Femur (tissue), 1 donor: ENCODE data around the gene PLEKHS1.
A peak's percentile ranks its signal among the peaks of the same experiment; 100 is the strongest.

ENCODE experiments used
- DNase-seq: peaks from one replicate; pipeline ENCODE4 v3.0.0-alpha.2; 2017

The PLEKHS1 gene

DNA sequence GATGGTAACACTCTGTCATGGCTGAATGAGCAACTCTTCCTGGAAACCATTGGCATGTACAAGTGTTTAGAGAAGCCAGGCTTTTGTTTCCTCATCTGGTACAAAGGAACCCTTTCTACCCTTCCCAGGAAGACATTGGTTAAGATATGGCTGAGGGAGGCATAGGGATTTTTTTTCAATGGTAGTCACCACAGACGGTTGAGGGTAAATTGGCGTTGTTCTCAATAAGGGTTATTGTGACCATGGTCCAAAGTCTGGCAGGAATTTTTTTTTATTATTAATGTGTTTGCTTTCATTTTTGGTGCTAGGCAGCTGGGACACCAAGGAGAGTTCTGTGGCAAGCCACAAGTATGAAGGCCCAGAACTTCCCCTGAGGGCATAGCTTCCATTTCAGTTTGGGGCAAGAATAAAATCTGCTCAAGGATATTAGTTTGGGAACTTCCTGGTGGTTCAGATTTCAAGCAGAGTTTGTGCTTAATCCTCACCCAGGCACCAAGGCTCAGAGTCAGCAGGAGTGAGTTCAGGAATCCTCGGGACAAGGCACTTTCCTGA, at the start of gene PLEKHS1:
PLEKHS1 (plus strand) TSS at position 502 of the 552 bp plus-strand sequence. CDS start 3,596 bp downstream, outside the sequence.
- DNase-seq, result no peak

DNA sequence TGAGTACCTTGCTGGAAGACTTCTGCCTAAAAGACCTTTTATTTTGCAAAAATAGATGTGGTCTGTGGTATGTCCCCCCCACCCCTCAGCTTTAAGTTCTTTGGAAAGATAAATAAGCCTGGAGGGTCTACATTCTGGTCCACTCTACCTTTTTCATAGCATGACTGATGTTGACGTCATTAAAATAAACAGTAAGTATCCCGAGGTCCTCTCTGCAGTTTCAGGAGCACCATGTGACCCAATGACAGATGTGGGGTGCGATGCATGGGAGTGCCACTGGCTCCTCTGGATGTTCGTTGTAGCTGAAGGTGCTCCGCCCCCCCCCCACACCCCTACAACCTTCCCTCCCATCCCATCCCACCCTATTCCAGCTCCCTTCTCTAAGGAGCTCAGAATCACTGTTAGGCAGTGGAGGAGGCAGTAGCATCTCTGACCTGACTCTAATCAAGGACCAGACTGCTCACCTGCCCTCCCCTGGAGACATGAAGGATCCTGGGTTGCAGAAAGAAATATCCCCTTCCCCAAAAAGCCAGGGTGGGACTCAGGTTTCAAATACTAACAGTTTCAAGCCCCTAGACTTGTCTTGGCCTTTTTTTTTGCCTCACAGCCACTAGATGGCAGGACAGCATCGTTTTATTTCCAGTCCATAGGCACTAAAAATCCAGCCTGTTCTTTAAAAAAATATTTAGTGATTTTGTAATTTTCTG, 46.7 kb upstream of the PLEKHS1 start:
- peak; percentile 32 for DNase-seq

DNA sequence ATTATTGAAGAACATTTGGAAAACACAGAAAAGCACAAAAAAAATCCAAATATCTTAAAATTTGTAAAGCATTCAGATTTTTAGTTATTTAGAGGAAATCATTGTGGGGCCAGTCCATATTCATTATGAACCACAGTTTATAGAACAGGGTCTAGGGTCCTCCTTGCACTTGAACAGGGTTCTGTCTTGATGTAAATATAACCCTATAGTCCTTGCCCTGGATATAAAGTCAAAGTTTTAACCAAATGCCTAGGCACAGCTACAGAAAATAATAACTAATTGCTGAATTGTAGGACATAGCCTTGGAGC, 46.2 kb upstream of the PLEKHS1 start:
- DNase-seq, result no peak

DNA sequence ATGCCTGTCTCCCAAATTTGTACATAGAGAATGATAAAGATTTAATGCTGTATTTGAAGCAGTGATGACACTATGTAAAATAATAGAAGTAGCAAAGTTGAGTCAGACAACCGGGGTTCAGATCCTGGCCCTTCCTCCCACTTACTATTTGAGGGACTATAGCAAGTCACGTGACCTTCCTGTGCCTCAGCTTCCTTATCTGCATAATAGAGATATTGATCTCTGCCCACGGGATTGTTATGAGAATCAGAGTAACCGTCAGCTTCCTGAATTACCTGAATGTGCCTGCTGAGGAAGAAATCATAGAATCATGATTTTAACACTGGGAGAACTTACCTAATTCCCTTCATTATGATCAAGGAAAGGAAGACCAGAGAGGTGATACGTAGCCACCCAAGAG, 44.9 kb upstream of the PLEKHS1 start:
- DNase-seq, result no peak

DNA sequence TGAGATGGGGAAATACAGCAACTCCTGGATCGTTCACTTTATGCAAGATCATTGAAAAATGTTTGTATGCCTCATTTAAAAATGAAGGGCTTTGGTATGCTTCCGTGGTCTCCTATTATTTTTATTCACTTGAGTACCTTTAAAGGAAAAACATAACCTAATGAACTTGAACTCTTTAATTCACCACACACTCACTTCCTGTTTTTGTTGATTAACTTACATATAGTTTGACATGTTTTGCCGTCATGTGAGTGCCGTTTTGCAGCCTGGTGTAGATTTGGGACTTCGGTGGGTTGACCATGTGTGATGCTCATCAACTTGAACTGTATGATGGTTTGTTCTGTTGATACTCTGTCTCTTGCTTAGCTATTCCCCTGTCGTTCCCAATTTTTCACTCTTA, 42.8 kb upstream of the PLEKHS1 start:
- DNase-seq, result no peak

DNA sequence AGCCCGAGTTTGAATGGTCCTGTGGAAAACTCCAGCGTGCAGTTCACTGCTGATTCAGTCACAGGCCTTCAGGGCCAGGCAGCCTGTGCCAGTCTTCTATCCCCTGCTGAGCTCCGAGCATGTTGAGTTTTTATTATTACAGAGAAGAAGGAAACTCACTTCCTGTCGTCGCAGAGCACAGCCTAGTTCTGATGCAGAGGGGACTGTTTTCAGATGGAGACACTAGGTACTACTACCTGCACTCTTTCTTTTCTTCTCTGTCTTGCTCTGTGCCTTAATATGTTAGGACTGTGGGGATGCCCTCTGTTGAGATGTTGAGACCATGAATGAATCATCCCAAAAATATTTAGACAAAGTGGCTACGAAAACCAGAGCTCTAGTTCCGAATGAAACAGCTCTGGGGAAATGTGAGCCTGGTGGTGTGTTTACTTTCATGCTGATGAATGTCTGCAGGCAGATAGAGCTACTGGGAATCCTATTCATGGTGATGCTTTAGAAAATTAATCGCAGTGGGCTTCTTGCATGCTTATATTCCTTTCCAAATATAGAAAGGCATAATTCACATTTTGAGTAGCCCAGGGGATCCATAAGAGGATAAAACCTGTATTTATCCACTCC, 42.2 kb upstream of the PLEKHS1 start:
- DNase-seq, result no peak

DNA sequence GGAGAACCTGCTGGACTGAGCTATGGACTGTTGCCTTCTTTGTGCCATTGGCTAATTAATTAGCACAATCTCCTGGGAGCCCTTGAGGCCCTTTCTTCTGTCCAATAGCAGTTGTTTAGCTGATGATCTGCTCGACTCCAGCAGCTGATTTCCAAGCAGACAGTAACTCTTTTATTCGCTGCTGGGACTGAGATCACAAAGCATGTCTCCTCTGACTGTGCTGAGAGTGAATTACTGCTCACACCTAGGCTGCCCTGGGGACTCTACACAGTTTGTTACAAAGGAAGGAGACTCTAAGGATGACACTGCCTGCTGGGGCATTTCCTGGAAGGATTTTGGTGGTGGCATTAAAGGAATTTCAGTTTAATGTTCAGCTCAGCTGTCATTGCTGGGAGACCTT, 40.3 kb upstream of the PLEKHS1 start:
- no peak for DNase-seq

DNA sequence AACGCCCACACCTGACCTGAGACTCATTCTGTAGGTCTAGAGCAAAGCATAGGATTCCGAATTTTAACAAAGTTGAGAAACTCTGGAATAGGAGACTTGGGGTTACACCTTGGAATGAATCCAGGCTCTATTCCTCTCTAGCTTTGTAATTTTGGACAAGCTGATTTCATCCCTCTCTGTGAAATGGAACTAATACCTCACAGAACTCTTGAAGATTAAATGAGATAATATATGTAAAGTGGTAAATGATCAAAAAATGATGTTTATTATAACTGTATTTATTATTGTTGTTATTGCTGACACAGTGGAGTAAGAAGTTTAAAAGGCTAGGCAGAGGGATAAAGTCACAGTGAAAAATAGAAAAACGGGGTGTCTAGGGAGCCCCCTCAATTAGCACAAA, 39.5 kb upstream of the PLEKHS1 start:
- no peak for DNase-seq

DNA sequence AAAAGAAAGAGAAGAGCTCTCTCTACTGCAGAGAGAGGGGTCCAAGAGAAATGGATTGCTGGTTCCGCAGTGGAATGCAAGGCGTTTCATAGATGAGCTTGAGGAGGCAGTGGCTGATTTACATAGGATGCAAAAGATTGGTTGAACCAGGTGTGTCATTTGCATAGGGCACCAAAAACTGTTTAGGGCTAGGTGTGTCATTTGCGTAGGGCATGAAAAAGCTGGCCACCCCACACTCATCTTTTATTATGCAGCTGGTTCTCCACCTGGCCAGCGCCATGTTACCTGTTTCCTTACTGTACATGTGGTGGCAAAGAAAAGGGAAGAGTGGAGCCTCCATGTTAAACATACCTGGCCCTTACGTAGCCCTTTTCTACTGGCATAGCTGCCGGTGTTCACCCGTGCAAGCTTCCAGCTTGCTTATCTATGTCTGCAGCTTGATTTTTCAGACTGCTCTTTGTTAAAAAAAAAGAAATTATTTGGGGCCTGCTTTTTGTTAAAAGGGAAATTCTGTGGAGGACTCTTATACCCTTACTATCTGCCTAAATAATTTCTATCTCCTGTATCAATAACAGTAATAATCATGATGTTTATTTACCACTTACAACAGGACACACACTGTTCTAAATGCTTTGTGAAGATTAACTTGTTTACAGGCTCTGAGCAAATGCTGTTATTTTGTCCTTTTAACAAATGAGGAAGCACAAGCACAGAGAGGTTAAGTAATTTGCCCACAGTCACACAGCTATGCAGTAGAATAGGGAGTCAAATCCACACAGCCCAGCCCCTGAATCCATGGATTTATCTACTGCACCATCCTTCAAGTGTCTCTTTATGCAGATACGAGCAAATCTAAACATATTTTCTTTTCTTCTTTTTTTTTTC, 38.5 kb upstream of the PLEKHS1 start:
- DNase-seq, result no peak

DNA sequence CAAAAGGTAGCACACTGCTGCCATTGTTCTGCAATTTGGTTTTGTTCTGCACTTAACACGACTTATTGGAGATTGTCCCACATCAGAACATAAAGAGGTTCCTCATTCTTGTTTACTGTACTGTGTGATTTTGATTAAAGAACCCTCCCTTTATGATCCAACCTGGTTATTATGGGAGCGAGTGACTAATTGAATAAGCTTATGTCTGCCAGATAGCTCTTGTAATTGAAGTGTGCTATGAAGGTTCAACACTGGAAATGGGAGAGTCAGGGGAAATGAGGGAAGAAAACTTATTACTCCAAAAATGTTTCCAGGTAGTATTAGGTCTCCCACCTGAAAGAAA, 37.9 kb upstream of the PLEKHS1 start:
- DNase-seq, result no peak

DNA sequence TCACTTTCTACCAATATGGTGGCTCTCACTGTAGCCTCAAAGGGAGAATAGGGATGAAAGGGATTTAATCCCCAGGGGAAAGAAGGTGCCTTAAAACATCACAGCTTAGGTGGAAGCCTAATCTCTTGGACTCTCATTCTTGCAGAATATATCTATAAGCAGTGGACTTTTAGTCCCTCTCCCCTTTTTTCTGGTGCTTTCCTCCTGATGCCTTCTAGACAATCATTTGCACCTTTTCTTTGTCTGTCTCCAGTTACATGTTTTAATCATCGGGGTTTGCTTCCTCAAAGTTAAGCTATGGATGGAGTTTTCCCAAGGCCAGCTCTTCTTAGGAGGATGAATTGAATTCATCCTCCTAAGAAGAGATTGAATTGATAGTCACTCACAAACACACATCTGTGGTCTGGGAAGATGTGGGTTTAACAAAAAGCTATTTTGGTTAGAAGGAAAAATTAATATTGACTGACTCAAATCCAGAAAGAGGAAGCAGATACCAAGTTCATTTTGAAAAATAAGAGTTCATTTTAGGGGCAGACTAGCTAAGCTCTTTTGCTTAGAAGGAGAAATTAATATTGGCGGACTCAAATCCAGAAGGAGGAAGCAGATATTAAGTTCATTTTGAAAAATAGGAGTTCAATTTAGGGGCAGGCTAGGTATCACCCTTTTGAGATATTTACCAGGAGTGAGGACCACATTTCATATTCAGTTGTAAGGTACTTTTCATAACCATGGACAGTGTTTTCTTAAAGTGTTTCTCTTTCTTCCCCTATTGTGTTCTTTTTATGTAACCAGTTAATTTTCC, 35.2 kb upstream of the PLEKHS1 start:
- no peak for DNase-seq

DNA sequence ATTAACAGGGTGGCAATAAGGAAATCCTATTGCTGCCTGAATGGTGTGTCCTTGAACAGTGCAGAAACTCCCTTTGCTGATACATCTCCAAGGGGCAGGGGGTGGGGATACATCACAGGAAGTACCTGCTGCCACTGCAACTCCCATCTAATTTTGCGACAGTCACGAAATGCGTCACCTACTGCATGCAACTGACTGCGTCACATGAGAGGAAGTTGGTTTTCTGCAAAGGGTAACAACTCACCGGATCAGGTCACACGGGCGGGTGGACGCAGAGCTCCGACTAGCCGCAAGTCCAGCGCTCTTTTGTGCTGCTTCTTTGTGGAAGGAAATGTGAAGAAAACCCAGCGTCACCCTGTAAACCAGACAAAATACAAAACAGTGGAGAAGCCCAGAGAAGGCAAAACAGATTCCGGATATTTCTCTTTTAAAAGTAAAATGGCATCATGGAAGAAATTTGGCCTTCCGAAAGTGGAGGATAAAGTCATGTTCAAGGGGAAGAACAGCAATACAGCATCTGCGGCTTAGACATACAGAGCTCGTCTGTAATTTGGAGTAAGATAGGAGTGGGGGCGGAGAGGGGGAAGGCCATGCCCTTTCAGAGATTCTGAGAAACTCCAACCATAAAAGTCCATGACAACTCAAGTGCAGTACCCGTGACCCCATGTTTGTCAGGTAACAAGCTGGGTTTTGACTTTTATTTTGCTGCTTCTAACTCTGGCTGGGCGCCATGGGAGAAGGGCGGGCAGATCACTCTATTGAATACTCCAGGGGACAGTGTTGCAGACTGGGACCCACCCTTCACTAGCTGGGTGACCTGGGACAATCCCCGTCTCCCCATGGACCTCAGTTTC, 32.3 kb upstream of the PLEKHS1 start:
- DNase-seq, result no peak

DNA sequence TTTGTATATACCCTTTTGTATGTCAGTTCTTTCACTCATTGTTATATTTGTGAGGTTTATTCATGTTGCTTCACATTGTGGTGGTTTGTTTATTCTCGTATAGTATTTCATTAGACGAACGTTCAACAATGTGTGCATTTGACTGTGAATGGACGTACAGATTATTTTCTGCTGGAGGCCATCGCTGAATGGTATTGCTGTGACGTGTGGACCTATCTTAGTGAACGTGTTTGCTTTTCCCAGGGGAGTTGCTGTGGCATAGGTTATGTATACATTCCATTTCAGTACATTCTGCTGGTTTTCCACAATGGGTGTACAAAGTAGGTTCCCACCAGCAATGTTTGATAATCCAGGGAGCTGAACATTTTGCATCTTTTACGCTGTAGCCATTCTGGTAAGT, 31.1 kb upstream of the PLEKHS1 start:
- DNase-seq, result no peak

DNA sequence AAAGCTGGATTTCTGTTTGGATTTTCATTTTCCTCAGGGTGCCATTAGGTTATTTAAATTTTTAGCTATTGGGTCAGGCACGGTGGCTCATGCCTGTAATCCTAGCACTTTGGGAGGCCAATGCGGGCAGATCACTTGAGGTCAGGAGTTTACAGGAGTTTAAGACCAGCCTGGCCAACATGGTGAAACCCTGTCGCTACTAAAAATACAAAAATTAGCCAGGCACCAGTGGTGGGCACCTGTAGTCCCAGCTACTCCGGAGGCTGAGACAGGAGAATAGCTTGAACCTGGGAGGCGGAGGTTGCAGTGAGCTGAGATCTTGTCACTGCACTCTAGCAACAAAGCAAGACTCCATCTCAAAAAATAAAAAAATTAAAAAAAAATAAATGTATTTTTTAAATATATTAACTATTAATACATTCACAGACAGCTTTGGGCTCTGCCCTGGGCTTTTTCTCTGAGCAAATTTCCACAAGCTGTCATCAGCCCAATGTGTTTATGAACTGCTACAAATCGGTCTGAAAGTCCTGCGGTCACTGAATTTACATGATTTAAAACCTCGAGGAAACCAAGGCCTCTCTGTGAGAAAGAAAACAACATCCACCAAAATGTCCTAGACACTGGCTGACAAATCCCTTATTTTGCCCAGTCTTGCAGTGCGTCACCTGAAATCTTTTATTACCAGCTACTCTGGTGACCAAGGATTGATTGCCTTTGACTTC, 19.2 kb upstream of the PLEKHS1 start:
- no peak for DNase-seq

DNA sequence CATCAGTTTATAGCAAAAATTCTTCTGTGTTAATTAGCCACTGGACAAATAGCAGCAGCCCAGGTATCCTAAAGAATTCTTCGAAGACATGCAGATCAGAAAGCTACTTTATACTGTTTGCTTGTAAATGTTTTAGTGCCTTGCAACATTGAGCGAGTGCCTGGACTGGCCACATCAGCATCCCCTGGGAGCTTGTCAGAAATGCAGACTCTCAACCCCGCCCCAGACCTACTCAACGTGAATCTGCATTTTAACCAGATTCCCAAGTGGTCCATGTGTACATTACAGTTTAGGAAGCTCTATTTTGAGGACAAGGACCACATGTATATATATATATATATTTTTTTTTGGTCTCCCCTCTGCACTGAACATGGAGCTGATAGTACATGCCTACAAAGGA, 18.5 kb upstream of the PLEKHS1 start:
- no peak for DNase-seq

DNA sequence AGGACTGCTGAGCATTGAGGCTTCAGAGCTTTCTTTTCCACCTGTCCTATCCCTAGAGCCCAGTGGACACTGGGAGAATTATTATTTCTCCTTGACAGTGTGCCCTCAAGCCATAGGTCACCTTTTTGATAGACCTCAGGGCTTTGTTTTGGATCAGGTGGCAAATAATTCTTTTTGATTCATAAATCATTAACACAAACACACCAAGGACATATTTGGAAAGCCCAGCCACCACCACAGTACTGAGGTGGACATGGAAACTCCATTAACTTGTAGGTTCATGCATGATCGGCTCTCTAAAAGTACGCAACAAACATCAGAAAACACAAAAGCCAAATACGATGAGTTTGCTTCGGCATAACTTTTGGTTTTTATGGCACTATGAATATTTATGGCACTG, 17.8 kb upstream of the PLEKHS1 start:
- no peak for DNase-seq

DNA sequence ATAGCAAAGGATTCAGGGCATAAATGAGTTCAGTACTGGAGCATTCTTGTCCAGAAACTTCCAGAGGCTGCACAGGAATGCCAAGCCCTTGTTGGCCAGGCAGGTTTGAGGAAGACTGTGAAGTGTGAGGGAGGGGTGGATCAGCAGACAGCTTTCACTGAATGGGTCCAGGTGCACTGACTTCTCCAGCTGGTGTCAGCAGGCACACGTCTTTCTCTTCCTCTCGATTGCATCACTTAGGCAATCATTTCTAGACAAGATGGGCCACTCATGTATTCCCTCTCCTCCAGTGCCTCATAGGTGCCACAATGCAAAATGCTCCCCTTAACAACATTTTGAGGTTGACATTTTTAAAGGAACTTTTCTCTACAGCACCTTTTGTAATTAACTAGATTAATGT, 15.6 kb upstream of the PLEKHS1 start:
- DNase-seq, result no peak

DNA sequence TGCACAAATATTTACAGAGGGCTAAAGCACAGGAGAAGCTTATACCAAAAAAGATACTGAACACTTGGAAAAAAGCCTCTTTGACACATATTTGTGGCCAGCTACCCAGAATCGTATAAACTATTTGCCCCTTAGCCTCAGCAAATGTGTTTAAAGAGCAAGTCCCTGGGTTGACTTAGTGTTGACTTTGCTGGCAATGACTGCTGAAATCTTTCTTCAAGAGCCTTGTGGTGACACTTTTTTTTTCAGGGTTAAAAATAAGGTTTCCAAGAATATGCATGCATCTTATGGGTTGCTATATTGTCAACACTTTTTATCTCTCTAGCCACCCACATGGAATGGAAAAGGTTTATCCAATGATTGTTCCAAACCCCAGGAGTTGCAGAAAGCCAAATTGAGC, 14.9 kb upstream of the PLEKHS1 start:
- DNase-seq, result no peak

DNA sequence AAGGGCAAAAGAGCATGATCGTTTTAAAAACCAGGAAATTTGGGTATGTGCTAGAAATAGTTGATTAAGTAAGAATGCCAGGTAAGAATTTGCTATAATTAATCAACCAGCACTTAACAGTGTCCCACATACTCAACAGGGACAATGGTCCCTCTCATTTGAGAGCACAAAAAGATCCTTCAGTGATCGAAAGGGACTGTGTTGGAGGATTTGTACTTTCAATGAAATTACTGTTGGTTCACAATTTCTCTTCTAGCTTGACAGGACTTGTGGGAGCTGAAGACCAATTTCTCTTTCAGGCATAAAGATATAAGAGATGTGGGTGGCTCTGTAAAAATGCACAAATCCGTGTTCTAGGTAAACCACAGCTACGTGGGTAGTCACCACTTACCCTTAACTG, 12.5 kb upstream of the PLEKHS1 start:
- no peak for DNase-seq

DNA sequence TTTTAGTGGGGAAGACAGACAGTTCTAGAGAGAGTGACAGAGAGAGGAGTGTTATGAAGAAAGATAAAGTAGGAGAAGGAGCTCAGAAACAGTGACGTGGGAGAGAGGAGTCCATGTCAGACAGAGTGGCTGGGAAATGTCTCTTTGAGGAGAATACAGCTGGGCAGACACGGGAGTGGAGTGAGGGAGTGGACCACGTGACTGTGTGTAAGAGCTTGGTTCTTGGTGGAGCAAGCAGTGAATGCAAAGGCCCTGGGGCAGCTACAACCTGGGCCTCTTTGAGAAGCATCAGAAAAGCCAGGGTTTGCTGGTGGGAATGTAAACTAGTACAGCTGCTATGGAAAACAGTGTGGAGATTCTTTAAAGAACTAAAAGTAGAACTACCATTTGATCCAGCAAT, 11.9 kb upstream of the PLEKHS1 start:
- DNase-seq, result no peak

DNA sequence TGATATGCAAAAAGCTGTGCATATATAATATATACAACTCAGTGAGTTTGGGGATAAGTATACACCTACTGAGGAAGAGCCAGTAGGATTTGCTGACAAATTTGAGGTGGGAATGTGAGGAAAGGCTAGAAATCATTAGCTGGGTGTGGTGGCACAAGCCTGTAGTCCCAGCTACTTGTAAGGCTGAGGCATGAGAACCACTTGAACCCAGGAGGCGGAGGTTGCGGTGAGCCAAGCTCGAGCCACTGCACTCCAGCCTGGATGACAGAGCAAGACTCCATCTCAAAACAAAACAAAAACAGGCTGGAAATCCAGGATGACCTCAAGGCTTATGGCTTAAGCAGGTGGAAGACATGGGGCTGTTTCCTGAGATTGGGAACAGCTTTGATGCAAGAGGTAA, 10.6 kb upstream of the PLEKHS1 start:
- no peak for DNase-seq
